ENCODE results near the gene CD101.

CD101 gene

DNA sequence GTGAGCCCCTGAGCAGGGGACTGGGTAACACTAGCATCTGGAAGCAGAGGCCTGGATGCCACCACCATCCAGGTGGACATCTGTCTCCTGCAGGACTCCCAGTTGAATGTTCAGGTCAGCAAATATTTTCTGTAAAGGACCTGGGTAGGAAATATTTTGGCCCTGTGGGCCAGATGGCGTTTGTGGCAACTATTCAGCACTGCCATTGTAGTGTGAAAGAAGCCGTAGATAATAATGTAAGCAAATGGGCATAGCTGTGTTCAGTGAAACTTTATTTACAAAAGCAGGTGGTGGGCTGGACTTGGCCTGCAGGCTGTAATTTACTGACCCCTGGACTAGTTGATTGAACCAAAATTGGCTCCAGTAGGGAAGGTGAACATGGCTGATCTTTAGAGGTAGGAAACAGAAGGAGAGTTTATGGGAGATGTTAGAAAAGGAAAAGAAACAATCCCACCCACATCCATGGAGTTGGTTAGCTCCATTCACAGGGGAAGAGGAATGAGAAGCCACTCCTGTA is 20.0 kb upstream of the CD101 start:
- TF ChIP-seq, protein P1, sequence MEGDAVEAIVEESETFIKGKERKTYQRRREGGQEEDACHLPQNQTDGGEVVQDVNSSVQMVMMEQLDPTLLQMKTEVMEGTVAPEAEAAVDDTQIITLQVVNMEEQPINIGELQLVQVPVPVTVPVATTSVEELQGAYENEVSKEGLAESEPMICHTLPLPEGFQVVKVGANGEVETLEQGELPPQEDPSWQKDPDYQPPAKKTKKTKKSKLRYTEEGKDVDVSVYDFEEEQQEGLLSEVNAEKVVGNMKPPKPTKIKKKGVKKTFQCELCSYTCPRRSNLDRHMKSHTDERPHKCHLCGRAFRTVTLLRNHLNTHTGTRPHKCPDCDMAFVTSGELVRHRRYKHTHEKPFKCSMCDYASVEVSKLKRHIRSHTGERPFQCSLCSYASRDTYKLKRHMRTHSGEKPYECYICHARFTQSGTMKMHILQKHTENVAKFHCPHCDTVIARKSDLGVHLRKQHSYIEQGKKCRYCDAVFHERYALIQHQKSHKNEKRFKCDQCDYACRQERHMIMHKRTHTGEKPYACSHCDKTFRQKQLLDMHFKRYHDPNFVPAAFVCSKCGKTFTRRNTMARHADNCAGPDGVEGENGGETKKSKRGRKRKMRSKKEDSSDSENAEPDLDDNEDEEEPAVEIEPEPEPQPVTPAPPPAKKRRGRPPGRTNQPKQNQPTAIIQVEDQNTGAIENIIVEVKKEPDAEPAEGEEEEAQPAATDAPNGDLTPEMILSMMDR (IDR thresholded peaks at IDR 0.05; ENCODE audit: borderline replicate concordance, insufficient read depth, low read depth, low read length), result no peak
- H3K4me3 ChIP-seq (ENCODE audit: low read depth, low read length), result no peak overlapping the region

DNA sequence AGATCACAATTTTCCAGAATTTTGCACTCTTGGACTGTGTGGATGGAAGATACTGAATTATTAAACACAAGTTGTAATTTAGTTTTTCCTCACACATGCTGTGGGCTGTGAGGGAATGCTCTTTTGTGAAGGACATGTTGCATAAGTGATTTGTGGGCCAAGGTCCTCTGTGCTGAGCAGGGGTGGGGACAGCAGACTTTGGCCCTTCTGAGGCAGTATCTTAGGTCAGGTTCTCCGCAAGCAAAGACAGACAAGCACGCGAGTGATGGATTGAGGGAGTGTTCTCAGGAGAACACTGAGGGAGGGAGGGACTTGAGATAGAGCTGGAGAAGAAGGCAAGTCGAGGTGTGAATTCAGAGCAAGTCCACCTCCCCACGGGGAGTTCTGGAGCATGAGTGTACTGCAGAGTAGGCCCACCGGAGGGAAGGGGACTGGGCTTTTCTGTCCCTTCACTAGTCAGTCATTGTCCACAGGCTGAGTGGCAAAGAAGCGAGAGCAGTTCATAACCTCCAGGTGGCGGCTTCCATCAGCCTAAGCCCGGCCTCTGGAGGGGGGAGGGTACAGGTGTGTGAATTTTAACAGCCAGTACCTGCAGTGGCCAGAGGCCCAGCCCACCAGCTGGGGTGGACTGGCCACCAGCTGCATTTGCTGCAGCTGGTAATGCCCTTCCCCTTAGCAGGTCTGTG is 19.1 kb upstream of the CD101 start:
- H3K4me3 ChIP-seq (ENCODE audit: low read depth, low read length), result no peak overlapping the region
- TF ChIP-seq, protein P1 (IDR thresholded peaks at IDR 0.05; ENCODE audit: borderline replicate concordance, insufficient read depth, low read depth, low read length), result no peak

DNA sequence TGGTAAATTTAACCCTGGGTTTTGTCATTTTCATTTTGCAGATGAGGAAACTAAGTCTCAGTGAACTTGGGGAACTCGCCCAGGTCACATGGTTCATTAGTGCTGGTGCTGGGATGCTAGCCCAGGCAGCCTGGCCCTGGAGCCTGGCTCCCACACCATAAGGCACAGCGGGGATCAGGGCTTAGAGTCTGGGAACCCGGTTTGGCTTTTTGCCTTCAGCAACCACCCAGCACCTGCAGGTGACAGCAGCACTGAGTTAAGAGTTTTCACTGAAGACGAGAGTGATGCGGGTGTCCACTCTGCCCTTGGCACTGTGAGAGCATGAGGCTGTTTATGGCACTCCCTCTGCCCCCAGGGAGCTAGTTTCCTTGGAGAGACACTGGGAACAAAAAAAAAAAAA is 18.4 kb upstream of the CD101 start:
- no peak overlapping the region for H3K4me3 ChIP-seq (ENCODE audit: low read depth, low read length)
- TF ChIP-seq, protein P1 (IDR thresholded peaks at IDR 0.05; ENCODE audit: borderline replicate concordance, insufficient read depth, low read depth, low read length), result no peak

DNA sequence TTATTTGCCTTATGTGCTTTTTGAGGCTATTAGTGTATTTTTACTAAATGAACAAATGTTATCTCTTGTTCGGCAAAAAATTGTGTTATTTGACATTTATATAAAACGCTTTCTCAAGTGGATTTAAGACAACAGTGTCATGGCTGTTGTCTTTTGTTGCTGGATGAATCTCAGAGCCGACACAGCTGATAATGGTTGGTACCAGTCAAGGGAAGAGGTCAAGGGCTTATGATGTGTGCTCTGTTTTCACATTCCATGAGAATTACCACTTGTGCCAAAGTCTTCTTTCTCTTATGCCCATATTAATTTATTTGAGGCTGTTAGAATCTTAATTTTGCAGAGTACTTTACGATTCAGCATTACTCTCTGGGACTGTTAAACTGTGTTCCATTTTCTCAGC is 17.9 kb upstream of the CD101 start:
- TF ChIP-seq, protein P1 (IDR thresholded peaks at IDR 0.05; ENCODE audit: borderline replicate concordance, insufficient read depth, low read depth, low read length), result no peak
- H3K4me3 ChIP-seq (ENCODE audit: low read depth, low read length), result no peak overlapping the region

DNA sequence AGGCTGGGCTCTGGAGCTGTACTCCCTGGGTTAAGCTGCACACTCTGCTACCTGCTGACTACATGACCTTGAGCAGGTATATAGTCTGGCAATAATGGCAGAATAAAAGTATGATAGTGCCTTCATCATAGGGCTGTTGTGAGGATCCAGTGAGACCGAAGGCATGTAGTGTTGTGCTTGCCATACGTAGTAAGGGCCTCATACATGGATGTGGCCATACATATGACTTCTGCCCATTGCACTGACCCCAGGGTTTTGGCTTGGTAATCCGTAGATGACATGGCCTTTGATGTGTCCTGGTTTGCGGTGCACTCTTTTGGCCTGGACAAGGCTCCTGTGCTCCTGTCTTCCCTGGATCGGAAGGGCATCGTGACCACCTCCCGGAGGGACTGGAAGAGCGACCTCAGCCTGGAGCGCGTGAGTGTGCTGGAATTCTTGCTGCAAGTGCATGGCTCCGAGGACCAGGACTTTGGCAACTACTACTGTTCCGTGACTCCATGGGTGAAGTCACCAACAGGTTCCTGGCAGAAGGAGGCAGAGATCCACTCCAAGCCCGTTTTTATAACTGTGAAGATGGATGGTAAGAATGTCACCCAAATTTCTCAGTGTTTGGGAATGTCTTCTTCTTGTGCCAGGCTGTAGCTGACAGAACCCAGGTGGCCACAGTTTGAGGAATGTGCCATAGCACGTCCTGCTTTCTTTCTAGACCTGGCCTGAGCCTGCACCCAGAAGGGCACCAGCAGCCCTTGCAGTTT is 17.0 kb upstream of the CD101 start:
- no peak overlapping the region for H3K4me3 ChIP-seq (ENCODE audit: low read depth, low read length)
- TF ChIP-seq, protein P1 (IDR thresholded peaks at IDR 0.05; ENCODE audit: borderline replicate concordance, insufficient read depth, low read depth, low read length), result no peak

DNA sequence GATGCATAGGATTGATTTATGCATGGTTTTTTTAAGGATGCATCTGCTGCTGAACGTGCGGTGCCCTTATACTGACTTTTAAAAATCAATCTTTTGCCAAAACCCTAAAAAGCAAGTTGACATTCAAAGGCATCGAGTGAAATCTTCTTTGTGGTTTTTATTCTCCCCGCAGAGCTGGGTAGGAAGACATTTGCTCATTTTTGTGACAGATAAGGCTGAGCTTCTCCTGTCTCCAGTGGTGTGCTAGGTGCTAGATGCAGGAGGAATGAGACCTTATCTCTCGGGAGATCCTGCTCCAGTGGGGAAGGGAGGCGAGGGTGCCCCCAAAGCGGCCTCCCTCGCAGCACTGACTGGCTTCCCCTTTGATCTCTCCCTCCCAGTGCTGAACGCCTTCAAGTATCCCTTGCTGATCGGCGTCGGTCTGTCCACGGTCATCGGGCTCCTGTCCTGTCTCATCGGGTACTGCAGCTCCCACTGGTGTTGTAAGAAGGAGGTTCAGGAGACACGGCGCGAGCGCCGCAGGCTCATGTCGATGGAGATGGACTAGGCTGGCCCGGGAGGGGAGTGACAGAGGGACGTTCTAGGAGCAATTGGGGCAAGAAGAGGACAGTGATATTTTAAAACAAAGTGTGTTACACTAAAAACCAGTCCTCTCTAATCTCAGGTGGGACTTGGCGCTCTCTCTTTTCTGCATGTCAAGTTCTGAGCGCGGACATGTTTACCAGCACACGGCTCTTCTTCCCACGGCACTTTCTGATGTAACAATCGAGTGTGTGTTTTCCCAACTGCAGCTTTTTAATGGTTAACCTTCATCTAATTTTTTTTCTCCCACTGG is 14.9 kb upstream of the CD101 start:
- H3K4me3 ChIP-seq (ENCODE audit: low read depth, low read length), result no peak overlapping the region
- TF ChIP-seq, protein P1 (IDR thresholded peaks at IDR 0.05; ENCODE audit: borderline replicate concordance, insufficient read depth, low read depth, low read length), result no peak
